B cell (primary cell): ENCODE data around the gene ZNF746. TPM values are rescaled to one million over a fixed set of nuclear protein-coding genes. Genes with fewer than 3 reads are reported as not detected.

Source experiments
- ATAC-seq: fragments of 200-7000 bp; cut with Tn5 transposase; one replicate; pipeline ENCODE4 v1.10.0; 2021; ENCODE audit warnings: low read depth, mild to moderate bottlenecking, moderate number of reproducible peaks, moderate library complexity
- CTCF ChIA-PET: fragments of 350-600 bp; sonication (Branson Sonifier 250); formaldehyde crosslinking; loops from one replicate; lab custom pipeline; 2021; ENCODE audit warnings: antibody characterized with exemption, inconsistent platforms; lab: Charles Lee
- POLR2A ChIA-PET: fragments of 350-600 bp; sonication (Branson Sonifier 250); formaldehyde crosslinking; loops from one replicate; lab custom pipeline; 2021; ENCODE audit warnings: antibody characterized with exemption; lab: Charles Lee
- DNase-seq: peaks from one replicate; pipeline ENCODE4 v3.0.0; 2013
- H2AFZ ChIP-seq: 2 replicates; pipeline ENCODE4 v1.6.1; 2012; ENCODE audit warnings: mild to moderate bottlenecking, low read depth, low read length; ENCODE audit not compliant: insufficient read depth, poor library complexity, severe bottlenecking
- H3K27ac ChIP-seq, 2 donors: 1 replicate in 1 of 2; 2 replicates in 1 of 2; pipeline ENCODE4 v1.5.1; 2012 to 2013; ENCODE audit warnings: low read length in 2 of 2, mild to moderate bottlenecking in 2 of 2, moderate library complexity in 1 of 2
- H3K27me3 ChIP-seq, 4 experiments: fragments of 200-600 bp in 1 of 4; sonication (generic) in 1 of 4; replicated peaks in 1 of 4; 1 replicate in 2 of 4; 2 replicates in 2 of 4; pipeline versions ENCODE4 v1.6.1 to v1.7.0; 2013 to 2016; ENCODE audit warnings: low read length in 3 of 4, mild to moderate bottlenecking in 2 of 4, mixed read lengths in 1 of 4, moderate library complexity in 1 of 4; ENCODE audit not compliant: insufficient read depth in 4 of 4, control insufficient read depth in 3 of 4; ENCODE audit errors: control extremely low read depth in 1 of 4
- H3K36me3 ChIP-seq, 2 experiments: replicated peaks in 1 of 2; 1 replicate in 1 of 2; 2 replicates in 1 of 2; pipeline versions ENCODE4 v1.6.1 to v1.7.1; 2013; ENCODE audit warnings: low read length in 1 of 2; ENCODE audit not compliant: insufficient read depth in 2 of 2, control insufficient read depth in 1 of 2; ENCODE audit errors: control extremely low read depth in 1 of 2, extremely low read depth in 1 of 2
- H3K4me1 ChIP-seq, 2 donors: fragments of 200-600 bp in 1 of 2; sonication (generic) in 1 of 2; 1 replicate in 1 of 2; 2 replicates in 1 of 2; pipeline versions ENCODE4 v1.5.1 to v1.6.1; 2013 to 2017; ENCODE audit warnings: low read length in 2 of 2; ENCODE audit not compliant: control insufficient read depth in 2 of 2, insufficient read depth in 2 of 2
- H3K4me2 ChIP-seq: replicated peaks from 2 replicates; pipeline ENCODE3; 2012; ENCODE audit warnings: mild to moderate bottlenecking, low read depth, low read length; ENCODE audit not compliant: poor library complexity, severe bottlenecking
- H3K4me3 ChIP-seq, 5 experiments: fragments of 200-600 bp in 1 of 5; sonication (generic) in 1 of 5; 1 replicate in 3 of 5; 2 replicates in 2 of 5; pipeline versions ENCODE4 v1.5.1 to v1.7.0; 2011 to 2016; ENCODE audit warnings: low read length in 4 of 5, mild to moderate bottlenecking in 4 of 5, low read depth in 2 of 5, control low read depth in 1 of 5, moderate library complexity in 1 of 5; ENCODE audit not compliant: insufficient read depth in 1 of 5; ENCODE audit errors: control extremely low read depth in 1 of 5, extremely low read depth in 1 of 5
- H3K79me2 ChIP-seq: fragments of 200-600 bp; sonication (generic); one replicate; pipeline ENCODE4 v1.6.0; 2016; ENCODE audit warnings: low read length; ENCODE audit not compliant: control insufficient read depth, insufficient read depth
- H3K9ac ChIP-seq: fragments of 200-600 bp; sonication (generic); 2 replicates; pipeline ENCODE4 v1.6.1; 2017; ENCODE audit warnings: mild to moderate bottlenecking, low read length, moderate library complexity
- H3K9me3 ChIP-seq, 3 donors: one replicate each; pipeline versions ENCODE4 v1.6.1 to v1.7.1; 2013; ENCODE audit warnings: low read length in 2 of 3; ENCODE audit not compliant: control insufficient read depth in 2 of 3, insufficient read depth in 1 of 3; ENCODE audit errors: control extremely low read depth in 1 of 3
- H4K20me1 ChIP-seq: 2 replicates; pipeline ENCODE4 v1.6.0; 2012; ENCODE audit warnings: mild to moderate bottlenecking, low read length; ENCODE audit not compliant: insufficient read depth, control insufficient read depth, poor library complexity, severe bottlenecking
- H3K27ac Mint-ChIP-seq: one replicate; pipeline ENCODE4 v1.8.0; 2021; ENCODE audit warnings: mixed read lengths
- H3K27me3 Mint-ChIP-seq: one replicate; pipeline ENCODE4 v1.8.0; 2021; ENCODE audit warnings: mixed read lengths
- H3K4me1 Mint-ChIP-seq: one replicate; pipeline ENCODE4 v1.8.0; 2021; ENCODE audit warnings: mixed read lengths
- H3K4me3 Mint-ChIP-seq: one replicate; pipeline ENCODE4 v1.8.0; 2021; ENCODE audit warnings: mixed read lengths
- H3K9me3 Mint-ChIP-seq: one replicate; pipeline ENCODE4 v1.8.0; 2022; ENCODE audit warnings: mixed read lengths; ENCODE audit not compliant: insufficient read depth
- CTCF ChIP-seq: fragments of 200-600 bp; IDR thresholded peaks from one replicate; pipeline ENCODE4 v1.8.0; 2022; ENCODE audit warnings: antibody characterized with exemption, mild to moderate bottlenecking
- EZH2 ChIP-seq: IDR thresholded peaks from 2 replicates; pipeline ENCODE4 v1.6.1; 2012; ENCODE audit warnings: borderline replicate concordance, low read depth, mild to moderate bottlenecking, moderate library complexity, low read length; ENCODE audit not compliant: insufficient read depth, poor library complexity, severe bottlenecking
- WGBS: methylation state at CpG from one replicate; pipeline ENCODE4 v1.1.5; 2013; ENCODE audit warnings: missing lambda C conversion rate; ENCODE audit not compliant: insufficient coverage; 5-methylcytosine and 5-hydroxymethylcytosine counted together
- intact Hi-C: fragments of 100-400 bp; cut with micrococcal nuclease; formaldehyde crosslinking; loops from one replicate; pipeline ENCODE4 v1.10.0; 2022
- polyA plus RNA-seq: library from polyadenylated mRNA; depleted of rRNA; stranded (reverse); fragments of >200 nt; gene quantifications from 2 replicates; pipeline ENCODE4 v1.2.3, GENCODE V29; 2012
- total RNA-seq, 2 donors: library from RNA; stranded (reverse); fragments of 120-200 nt in 1 of 2; gene quantifications; 1 replicate in 1 of 2; 2 replicates in 1 of 2; pipeline versions ENCODE4 v1.2.3 to v1.2.4, GENCODE V29; 2013 to 2022

The ZNF746 gene
- total and polyA plus RNA-seq, 2 donors (not counting 1 experiment from before 2014, with no cell fraction given): 15.6 to 30.4 TPM

GRCh38 chr7:149475121-149476045 lies 22.2 kb downstream of the ZNF746 start:
- Histone ChIP-seq H3K4me1 (no peaks in the 10 kb centered on the region), H3K9ac (no peak overlapping the region), H3K79me2 (peaks cover 14% of the 10 kb centered on the region), H3K4me2 (no peak overlapping the region), H3K36me3 (peaks cover 0 to 44% of the 10 kb centered on the region in 2 experiments), H3K27me3 (no peaks in the 10 kb centered on the region), H3K4me3 (no peak overlapping the region), H3K27ac (no peak overlapping the region), H3K9me3 (peaks cover 0 to 9% (median 1%) of the 10 kb centered on the region in 3 donors), H4K20me1 (peaks cover 7% of the 10 kb centered on the region), H2AFZ (no peak overlapping the region)
- Mint-ChIP-seq H3K27ac (no peak overlapping the region), H3K4me3 (no peak overlapping the region), H3K4me1 (no peaks in the 10 kb centered on the region), H3K9me3 (peaks cover 6% of the 10 kb centered on the region), H3K27me3 (no peaks in the 10 kb centered on the region)
- POLR2A ChIA-PET: no interaction called here
- CTCF ChIA-PET: interaction anchor here (1.0 kb wide), 1 partner anchor 325 kb away, joined by 3 read pairs; no protein-coding TSS in a partner anchor
- ATAC-seq (no peak), DNase-seq (no peak)
- TF ChIP-seq EZH2 (no peak), CTCF (no peak)
- WGBS: 95% methylated on average over 21 of the region's 21 CpGs
- intact Hi-C loops: no loop called here
